HTERT RPE-1 (cell line): ENCODE data around the gene FAAH.

Source experiments
- in situ Hi-C: fragments of 300-500 bp; cut with MboI; formaldehyde crosslinking; loops from 4 replicates; pipeline ENCODE4 v1.14.3; 2020; ENCODE audit warnings: low sequenced_read_pairs

The FAAH gene

GRCh38 chr1:46400421-46400820, 6.3 kb downstream of the FAAH start:
- in situ Hi-C loops, result no loop called here

GRCh38 chr1:46401154-46401913, 7.2 kb downstream of the FAAH start:
- in situ Hi-C loops, result no loop called here

- in situ Hi-C loops, result no loop called here
Observed at GRCh38 chr1:46401964-46402626, 8.0 kb downstream of the FAAH start.

- in situ Hi-C loops, result no loop called here
Observed at GRCh38 chr1:46403916-46404315, 9.8 kb downstream of the FAAH start.

- in situ Hi-C loops, result no loop called here
Observed at GRCh38 chr1:46404482-46405196, 10.5 kb downstream of the FAAH start.

- in situ Hi-C loops, result no loop called here
Observed at GRCh38 chr1:46405197-46405555, 11.1 kb downstream of the FAAH start.

GRCh38 chr1:46405724-46406123, 11.6 kb downstream of the FAAH start:
- in situ Hi-C loops, result no loop called here

- in situ Hi-C loops, result no loop called here
Observed at GRCh38 chr1:46406881-46407608, 12.9 kb downstream of the FAAH start.

GRCh38 chr1:46407636-46408035, 13.5 kb downstream of the FAAH start:
- in situ Hi-C loops, result no loop called here

- in situ Hi-C loops, result no loop called here
Observed at GRCh38 chr1:46408356-46409062, 14.4 kb downstream of the FAAH start.

- in situ Hi-C loops, result no loop called here
Observed at GRCh38 chr1:46409063-46409372, 14.9 kb downstream of the FAAH start.

GRCh38 chr1:46410156-46411009, 16.3 kb downstream of the FAAH start:
- in situ Hi-C loops, result no loop called here

- in situ Hi-C loops, result no loop called here
Observed at GRCh38 chr1:46411010-46411405, 16.9 kb downstream of the FAAH start.

- in situ Hi-C loops, result no loop called here
Observed at GRCh38 chr1:46411601-46412341, 17.7 kb downstream of the FAAH start.

- in situ Hi-C loops, result no loop called here
Observed at GRCh38 chr1:46412893-46413595, 18.9 kb downstream of the FAAH start.

GRCh38 chr1:46413596-46413985, 19.5 kb downstream of the FAAH start:
- in situ Hi-C loops, result no loop called here

- in situ Hi-C loops, result no loop called here
Observed at GRCh38 chr1:46415514-46415913, 21.4 kb downstream of the FAAH start.

- in situ Hi-C loops, result no loop called here
Observed at GRCh38 chr1:46418976-46419375, 24.9 kb downstream of the FAAH start.

GRCh38 chr1:46420533-46420915, 26.4 kb downstream of the FAAH start:
- in situ Hi-C loops, result no loop called here
